DND-41 (cell line): Measurements from ENCODE around the gene DAPK3.

ENCODE experiments used
- ATAC-seq: fragments of 200-7000 bp; cut with Tn5 transposase; 3 replicates; pipeline ENCODE4 v1.9.1; 2021; ENCODE audit warnings: low read depth; ENCODE audit not compliant: insufficient read depth
- DNase-seq: peaks from one replicate; pipeline ENCODE4 v3.0.0-alpha.2; 2020
- H2AFZ ChIP-seq: 2 replicates; pipeline ENCODE4 v1.6.0; 2012; ENCODE audit warnings: low read depth, low read length
- H3K27ac ChIP-seq: 2 replicates; pipeline ENCODE4 v1.5.1; 2012; ENCODE audit warnings: low read length, inconsistent platforms
- H3K27me3 ChIP-seq: fragments of 200-600 bp; sonication (generic); 2 replicates; pipeline ENCODE4 v1.6.0; 2012; ENCODE audit warnings: low read length, mild to moderate bottlenecking, inconsistent platforms; ENCODE audit not compliant: insufficient read depth, poor library complexity
- H3K36me3 ChIP-seq: 2 replicates; pipeline ENCODE4 v1.5.1; 2012; ENCODE audit warnings: low read length, inconsistent platforms; ENCODE audit not compliant: insufficient read depth
- H3K4me1 ChIP-seq: 2 replicates; pipeline ENCODE4 v1.5.1; 2012; ENCODE audit warnings: mild to moderate bottlenecking, low read length; ENCODE audit not compliant: insufficient read depth
- H3K4me2 ChIP-seq: 2 replicates; pipeline ENCODE4 v1.6.0; 2012; ENCODE audit warnings: mild to moderate bottlenecking, moderate library complexity, low read length, inconsistent platforms; ENCODE audit not compliant: insufficient read depth
- H3K4me3 ChIP-seq, 2 experiments: fragments of 200-600 bp in 1 of 2; shearing (Covaris generic) in 1 of 2; 2 replicates each; pipeline ENCODE4 v1.5.1; 2012 to 2016; ENCODE audit warnings: inconsistent platforms in 2 of 2, low read length in 2 of 2, mild to moderate bottlenecking in 2 of 2, low read depth in 1 of 2, moderate library complexity in 1 of 2
- H3K79me2 ChIP-seq: 2 replicates; pipeline ENCODE4 v1.6.0; 2012; ENCODE audit warnings: low read length, inconsistent platforms; ENCODE audit not compliant: insufficient read depth
- H3K9ac ChIP-seq: 2 replicates; pipeline ENCODE4 v1.6.0; 2012; ENCODE audit warnings: low read depth, mild to moderate bottlenecking, inconsistent platforms, low read length, moderate library complexity
- H3K9me3 ChIP-seq: 2 replicates; pipeline ENCODE4 v1.5.1; 2012; ENCODE audit warnings: low read length, moderate library complexity, mild to moderate bottlenecking, inconsistent platforms; ENCODE audit not compliant: insufficient read depth, severe bottlenecking
- H4K20me1 ChIP-seq: 2 replicates; pipeline ENCODE4 v1.6.0; 2012; ENCODE audit warnings: low read length; ENCODE audit not compliant: insufficient read depth
- CTCF ChIP-seq: IDR thresholded peaks from 2 replicates; pipeline ENCODE4 v1.5.1; 2012; ENCODE audit warnings: borderline replicate concordance, low read length, moderate library complexity, mild to moderate bottlenecking; ENCODE audit not compliant: poor library complexity, severe bottlenecking; ENCODE audit errors: extremely low read depth
- EZH2 ChIP-seq: IDR thresholded peaks from 3 replicates; pipeline ENCODE4 v1.6.1; 2012; ENCODE audit warnings: borderline replicate concordance, low read depth, mild to moderate bottlenecking, moderate library complexity, low read length, inconsistent platforms; ENCODE audit not compliant: severe bottlenecking

DAPK3 gene

GRCh38 chr19:3978145-3978544 lies 7.2 kb upstream of the DAPK3 start:
- H3K36me3 ChIP-seq, result peaks cover 82% of the 10 kb centered on the region
- no peaks in the 10 kb centered on the region for H3K9me3 ChIP-seq
- peaks cover 73% of the 10 kb centered on the region for H4K20me1 ChIP-seq
- no peaks in the 10 kb centered on the region for H3K27me3 ChIP-seq
- peaks cover 60% of the 10 kb centered on the region for H3K79me2 ChIP-seq
- TF ChIP-seq EZH2 (no peak), CTCF (no peak)
- H3K4me3 ChIP-seq, result no peak overlapping the region
- H3K27ac ChIP-seq, result no peak overlapping the region
- DNase-seq, result no peak
- H3K4me1 ChIP-seq, result peaks cover 37% of the 10 kb centered on the region
- H3K9ac ChIP-seq, result no peak overlapping the region
- H2AFZ ChIP-seq, result no peak overlapping the region
- no peak for ATAC-seq
- no peak overlapping the region for H3K4me2 ChIP-seq

DNA sequence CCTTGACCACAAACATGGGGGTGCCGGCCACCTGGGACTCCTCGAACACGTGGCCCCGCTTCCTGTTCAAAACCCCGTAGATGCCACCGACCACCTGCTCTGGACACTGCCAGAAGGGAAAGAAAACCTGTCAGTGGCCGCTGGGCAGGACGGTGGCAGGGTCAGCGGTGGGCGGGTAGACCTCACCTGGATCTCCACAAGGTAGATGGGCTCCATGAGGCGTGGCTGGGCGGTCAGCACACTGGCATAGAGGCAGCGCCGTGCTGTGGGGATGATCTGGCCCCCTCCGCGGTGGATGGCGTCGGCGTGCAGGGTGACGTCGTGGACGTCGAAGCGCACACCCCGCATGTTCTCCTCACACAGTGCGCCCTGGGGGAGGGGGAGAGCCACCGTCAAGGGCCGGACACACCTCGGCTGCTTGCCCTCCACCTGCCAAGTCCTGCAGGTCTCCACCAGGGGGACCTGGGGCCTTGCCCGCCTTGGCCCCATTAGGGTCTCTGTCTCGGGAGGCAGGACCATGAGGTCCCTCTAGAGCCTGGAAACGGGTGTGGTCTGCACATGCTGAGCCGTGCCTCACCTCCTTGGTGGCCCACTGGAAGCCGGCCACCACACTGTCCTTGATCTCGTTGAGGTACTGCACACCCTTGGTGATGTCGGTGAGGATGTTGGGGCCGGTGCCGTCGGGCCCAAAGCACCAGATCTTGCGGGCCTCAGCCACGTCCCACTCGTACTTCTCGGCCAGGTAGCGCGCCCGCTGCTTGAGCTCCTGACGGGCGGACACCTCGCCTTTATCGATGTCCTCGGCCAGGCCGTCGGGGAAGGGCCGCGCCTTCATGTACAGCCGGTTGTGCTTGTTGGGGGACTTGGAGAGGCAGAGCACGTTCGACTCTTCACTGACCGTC lies 6.6 kb upstream of the DAPK3 start:
- no peak for TF ChIP-seq EZH2
- TF ChIP-seq CTCF, result peak; percentile 18
- DNase-seq (no peak), ATAC-seq (no peak)
- Histone ChIP-seq H3K9me3 (no peaks in the 10 kb centered on the region), H3K4me3 (no peak overlapping the region), H3K27ac (no peak overlapping the region), H3K9ac (no peak overlapping the region), H4K20me1 (peaks cover 67% of the 10 kb centered on the region), H3K4me2 (no peak overlapping the region), H3K4me1 (peaks cover 30% of the 10 kb centered on the region), H2AFZ (no peak overlapping the region), H3K79me2 (peaks cover 54% of the 10 kb centered on the region), H3K27me3 (no peaks in the 10 kb centered on the region), H3K36me3 (peaks cover 75% of the 10 kb centered on the region)

GRCh38 chr19:3976495-3977241 lies 5.8 kb upstream of the DAPK3 start:
- no peak overlapping the region for H2AFZ ChIP-seq
- peaks cover 67% of the 10 kb centered on the region for H3K36me3 ChIP-seq
- no peak overlapping the region for H3K9ac ChIP-seq
- no peak for ATAC-seq
- H3K79me2 ChIP-seq, result peaks cover 45% of the 10 kb centered on the region
- H3K9me3 ChIP-seq, result no peaks in the 10 kb centered on the region
- H3K27me3 ChIP-seq, result no peaks in the 10 kb centered on the region
- H3K4me3 ChIP-seq, result no peak overlapping the region
- TF ChIP-seq EZH2 (no peak), CTCF (no peak)
- no peak for DNase-seq
- H3K4me2 ChIP-seq, result no peak overlapping the region
- H3K4me1 ChIP-seq, result peaks cover 22% of the 10 kb centered on the region
- no peak overlapping the region for H3K27ac ChIP-seq
- peaks cover 58% of the 10 kb centered on the region for H4K20me1 ChIP-seq
